OCI-LY7 (cell line): ENCODE results near the gene MAP3K5.

Experiments used
- EZH2phosphoT487 ChIP-seq: fragments of 200-600 bp; sonication (generic); IDR thresholded peaks from 2 replicates; pipeline ENCODE4 v1.6.1; 2018; ENCODE audit warnings: low read depth, borderline replicate concordance, mild to moderate bottlenecking, mixed run types, antibody characterized with exemption, low read length, moderate library complexity, mixed read lengths
- TF ChIP-seq, protein P1 (sequence below): fragments of 200-600 bp; sonication (generic); conservative IDR thresholded peaks from 2 replicates; pipeline ENCODE4 v1.5.1; 2014; ENCODE audit warnings: mild to moderate bottlenecking, antibody characterized with exemption, low read length, moderate library complexity, mixed read lengths

- TF ChIP-seq, protein P1, sequence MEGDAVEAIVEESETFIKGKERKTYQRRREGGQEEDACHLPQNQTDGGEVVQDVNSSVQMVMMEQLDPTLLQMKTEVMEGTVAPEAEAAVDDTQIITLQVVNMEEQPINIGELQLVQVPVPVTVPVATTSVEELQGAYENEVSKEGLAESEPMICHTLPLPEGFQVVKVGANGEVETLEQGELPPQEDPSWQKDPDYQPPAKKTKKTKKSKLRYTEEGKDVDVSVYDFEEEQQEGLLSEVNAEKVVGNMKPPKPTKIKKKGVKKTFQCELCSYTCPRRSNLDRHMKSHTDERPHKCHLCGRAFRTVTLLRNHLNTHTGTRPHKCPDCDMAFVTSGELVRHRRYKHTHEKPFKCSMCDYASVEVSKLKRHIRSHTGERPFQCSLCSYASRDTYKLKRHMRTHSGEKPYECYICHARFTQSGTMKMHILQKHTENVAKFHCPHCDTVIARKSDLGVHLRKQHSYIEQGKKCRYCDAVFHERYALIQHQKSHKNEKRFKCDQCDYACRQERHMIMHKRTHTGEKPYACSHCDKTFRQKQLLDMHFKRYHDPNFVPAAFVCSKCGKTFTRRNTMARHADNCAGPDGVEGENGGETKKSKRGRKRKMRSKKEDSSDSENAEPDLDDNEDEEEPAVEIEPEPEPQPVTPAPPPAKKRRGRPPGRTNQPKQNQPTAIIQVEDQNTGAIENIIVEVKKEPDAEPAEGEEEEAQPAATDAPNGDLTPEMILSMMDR: no peak
- no peak for TF ChIP-seq EZH2phosphoT487
Measured at GRCh38 chr6:136771306-136771705, 21.0 kb downstream of the MAP3K5 start.
